ENCODE data around the gene ADGRL3. TPM values are rescaled to one million over a fixed set of nuclear protein-coding genes. Genes with fewer than 3 reads are reported as not detected.
"Not testable (repeated sequence)": the region's sequence is repeated elsewhere in the genome, so short reads cannot be mapped to it uniquely, and the experiment has no call there.

ADGRL3 gene
- total RNA-seq, 1 donor from 2014 or later, result 5.9 TPM

GRCh38 chr4:61934198-61934597 lies 734.1 kb downstream of the ADGRL3 start:
- no peak for DNase-seq (ENCODE audit: low spot score)

DNA sequence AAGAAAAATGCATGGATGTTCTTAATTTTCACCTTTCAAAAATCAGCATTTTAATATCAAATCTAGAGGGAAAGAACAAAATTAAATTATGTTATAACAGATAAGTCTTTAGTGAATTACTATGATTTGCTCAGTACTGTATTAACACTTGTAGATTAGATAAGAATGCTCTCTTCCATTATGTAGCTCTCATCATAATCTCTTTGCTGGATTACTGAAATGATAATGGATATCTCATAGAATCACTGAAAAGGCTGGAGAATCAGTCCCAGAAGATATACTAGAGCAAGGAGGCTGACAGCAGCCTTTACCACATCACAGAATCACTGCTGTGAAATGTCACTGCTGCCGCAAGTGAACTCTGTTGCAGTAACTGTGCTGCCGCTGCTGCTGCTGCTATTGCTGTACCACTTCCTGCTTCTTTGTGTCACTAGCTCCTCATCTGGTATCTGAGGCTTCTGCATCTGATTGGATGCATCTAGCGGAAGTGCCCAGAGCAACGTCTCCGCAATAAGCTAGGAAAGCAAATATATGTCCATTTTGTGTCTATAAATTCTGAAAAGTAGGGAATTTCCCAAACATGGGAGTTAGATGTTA lies 738.2 kb downstream of the ADGRL3 start:
- DNase-seq (ENCODE audit: low spot score), result no peak

- no peak for DNase-seq (ENCODE audit: low spot score)
Observed at GRCh38 chr4:61950625-61951024, 750.5 kb downstream of the ADGRL3 start.

GRCh38 chr4:61953386-61953785 lies 753.3 kb downstream of the ADGRL3 start:
- no peak for DNase-seq (ENCODE audit: low spot score)

DNA sequence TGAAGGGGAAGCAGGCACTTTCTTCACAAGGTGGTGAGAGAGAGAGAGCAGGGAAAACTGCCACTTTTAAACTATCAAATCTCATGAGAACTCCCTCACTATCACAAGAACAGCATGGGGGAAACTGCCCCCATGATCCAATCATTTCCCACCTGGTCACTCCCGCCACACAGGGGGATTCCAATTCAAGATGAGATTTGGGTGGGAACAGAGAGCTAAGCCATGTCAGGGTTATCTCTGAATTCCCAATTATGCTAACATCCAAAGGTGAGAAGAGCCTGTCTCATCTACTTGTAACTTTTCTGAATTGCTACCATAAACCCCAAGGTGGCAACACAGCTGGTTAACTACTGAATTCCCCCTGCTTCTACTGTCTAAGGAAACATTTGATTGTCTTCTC lies 758.5 kb downstream of the ADGRL3 start:
- no peak for DNase-seq (ENCODE audit: low spot score)

GRCh38 chr4:61959087-61959486 lies 759.0 kb downstream of the ADGRL3 start:
- no peak for DNase-seq (ENCODE audit: low spot score)

DNA sequence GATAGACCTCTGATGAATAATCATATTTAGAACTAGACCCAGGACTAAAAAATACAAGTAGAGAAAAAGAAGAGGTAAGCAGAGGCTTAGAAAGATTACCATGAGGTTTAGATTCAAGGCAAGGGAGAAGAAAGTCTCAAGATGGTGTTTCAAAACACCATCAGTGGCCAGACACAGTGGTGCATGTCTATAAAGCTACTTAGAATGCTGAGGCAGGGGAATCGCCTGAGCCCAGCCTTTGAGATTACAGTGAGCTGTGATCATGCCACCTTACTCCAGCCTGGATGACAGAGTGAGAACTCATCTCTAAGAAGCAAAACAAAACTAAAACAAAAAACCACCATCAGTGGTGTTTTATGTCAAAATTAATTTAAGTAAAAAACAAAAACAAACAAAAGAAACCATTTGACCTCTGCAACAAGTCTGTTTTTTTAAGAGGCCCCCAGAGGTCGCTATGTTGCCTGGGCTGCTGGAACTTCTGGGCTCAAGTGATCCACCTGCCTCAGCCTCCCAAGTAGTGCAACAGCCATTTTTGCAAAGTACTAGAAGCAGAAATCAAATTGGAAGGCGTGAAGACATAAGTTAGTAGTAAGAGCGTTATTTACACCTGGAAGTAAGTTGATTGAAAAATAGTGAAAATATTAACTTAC lies 784.3 kb downstream of the ADGRL3 start:
- no peak for DNase-seq (ENCODE audit: low spot score)

DNA sequence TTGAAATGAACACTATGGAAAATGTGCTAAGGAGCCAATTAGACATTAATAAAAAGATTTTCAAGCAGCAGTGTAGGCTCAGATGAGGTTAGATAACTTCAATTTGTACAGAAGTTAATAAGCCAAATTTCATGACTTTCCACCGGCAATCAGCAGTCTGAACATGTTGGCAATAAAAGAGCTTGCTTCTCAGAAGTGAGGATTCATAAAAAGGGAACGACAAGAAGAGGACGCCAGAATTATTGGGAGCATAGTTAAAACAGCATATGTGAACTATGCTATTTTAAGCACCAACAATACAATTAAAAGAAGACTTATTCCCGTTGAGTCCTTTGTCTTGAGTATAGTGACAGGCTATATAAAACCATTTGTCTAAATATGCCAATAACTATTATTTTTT lies 785.3 kb downstream of the ADGRL3 start:
- no peak for DNase-seq (ENCODE audit: low spot score)

DNA sequence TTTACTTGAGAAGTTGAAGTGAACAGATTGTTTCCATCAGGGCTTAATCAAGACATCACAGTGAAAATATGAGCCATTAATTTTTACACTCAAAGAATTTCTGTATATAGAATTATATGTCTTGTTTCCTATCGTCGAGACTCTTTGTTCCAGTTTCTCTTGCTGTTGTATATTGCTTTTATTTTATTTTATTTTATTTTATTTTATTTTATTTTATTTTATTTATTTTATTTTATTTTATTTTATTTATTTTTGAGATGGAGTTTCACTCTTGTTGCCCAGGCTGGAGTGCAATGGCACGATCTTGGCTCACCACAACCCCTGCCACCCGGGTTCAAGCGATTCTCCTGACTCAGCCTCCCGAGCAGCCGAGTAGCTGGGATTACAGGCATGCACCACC lies 786.8 kb downstream of the ADGRL3 start:
- not testable (repeated sequence) for DNase-seq (ENCODE audit: low spot score)

GRCh38 chr4:61992351-61992750 lies 792.2 kb downstream of the ADGRL3 start:
- DNase-seq (ENCODE audit: low spot score), result no peak

DNA sequence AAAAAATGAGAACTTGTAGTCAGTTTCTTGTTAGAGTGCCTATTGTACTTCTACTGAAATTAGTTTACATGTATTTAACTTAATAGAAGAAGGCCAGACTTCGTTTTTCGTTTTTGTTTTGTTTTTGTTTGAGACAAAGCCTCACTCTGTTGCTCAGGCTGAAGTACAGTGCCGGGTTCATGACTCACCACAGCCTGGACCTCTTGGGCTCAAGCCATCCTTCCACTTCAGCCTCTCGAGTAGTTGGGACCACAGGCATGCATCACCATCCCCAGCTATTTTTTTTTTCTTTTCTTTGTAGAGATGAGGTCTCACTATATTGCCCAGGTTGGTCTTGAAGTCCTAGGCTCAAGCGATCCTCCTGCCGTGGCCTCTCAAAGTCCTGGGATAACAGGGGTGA lies 793.9 kb downstream of the ADGRL3 start:
- DNase-seq (ENCODE audit: low spot score), result no peak

DNA sequence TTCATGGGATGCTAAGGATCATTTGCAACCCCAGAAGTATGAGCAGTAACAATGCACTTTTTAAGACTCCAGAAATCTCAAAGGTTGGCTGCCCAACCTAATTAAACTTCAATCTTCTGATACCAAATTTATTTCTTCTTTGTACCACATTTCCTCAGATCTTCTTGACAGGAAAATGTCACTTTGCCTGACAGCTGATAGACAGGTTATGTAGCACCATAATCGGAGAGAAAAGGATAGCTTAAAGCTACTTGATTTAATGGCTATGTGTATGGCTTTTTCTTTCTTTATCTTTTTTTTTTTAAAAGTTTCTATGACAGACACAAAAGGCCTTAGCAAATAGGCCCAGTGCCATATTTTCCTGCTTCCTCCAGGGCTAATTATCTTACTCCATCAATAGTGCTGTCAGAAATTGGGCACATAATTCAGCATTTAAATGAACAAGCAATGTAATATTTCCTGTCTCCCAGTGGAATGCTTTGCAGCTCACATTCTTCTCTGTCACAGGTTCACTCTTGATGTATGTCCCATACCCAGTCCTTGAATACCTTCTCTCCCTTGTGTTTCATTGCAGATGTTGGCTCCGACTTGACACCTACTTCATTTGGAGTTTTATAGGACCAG lies 795.7 kb downstream of the ADGRL3 start:
- no peak for DNase-seq (ENCODE audit: low spot score)

- no peak for DNase-seq (ENCODE audit: low spot score)
Observed at GRCh38 chr4:61996943-61997342, 796.8 kb downstream of the ADGRL3 start.

DNA sequence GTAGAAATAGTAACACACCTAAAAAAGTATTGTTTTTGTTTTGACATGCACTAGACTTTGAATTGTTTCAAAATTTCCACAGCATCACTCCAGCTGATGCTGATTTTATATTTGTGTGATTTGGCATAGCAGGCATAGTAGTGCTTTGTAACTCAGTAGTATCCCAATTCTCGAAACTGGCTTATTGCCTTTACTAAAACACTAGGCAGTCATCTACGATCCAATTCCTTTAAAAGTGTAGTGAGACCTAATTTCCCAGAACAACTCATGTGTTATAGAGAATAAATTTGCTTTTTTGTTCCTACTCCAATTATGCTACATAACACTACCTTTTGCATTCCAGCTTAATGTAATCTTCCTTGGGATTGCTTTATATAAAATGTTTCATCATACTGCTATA lies 797.7 kb downstream of the ADGRL3 start:
- no peak for DNase-seq (ENCODE audit: low spot score)

GRCh38 chr4:62003695-62004094 lies 803.6 kb downstream of the ADGRL3 start:
- DNase-seq (ENCODE audit: low spot score), result no peak

- no peak for DNase-seq (ENCODE audit: low spot score)
Observed at GRCh38 chr4:62004881-62005280, 804.8 kb downstream of the ADGRL3 start.

- DNase-seq (ENCODE audit: low spot score), result no peak
Observed at GRCh38 chr4:62006108-62006507, 806.0 kb downstream of the ADGRL3 start.

- DNase-seq (ENCODE audit: low spot score), result no peak
Observed at GRCh38 chr4:62015043-62015739, 815.1 kb downstream of the ADGRL3 start.

- no peak for DNase-seq (ENCODE audit: low spot score)
Observed at GRCh38 chr4:62018537-62018936, 818.4 kb downstream of the ADGRL3 start.

GRCh38 chr4:62023633-62024032 lies 823.5 kb downstream of the ADGRL3 start:
- DNase-seq (ENCODE audit: low spot score), result no peak

DNA sequence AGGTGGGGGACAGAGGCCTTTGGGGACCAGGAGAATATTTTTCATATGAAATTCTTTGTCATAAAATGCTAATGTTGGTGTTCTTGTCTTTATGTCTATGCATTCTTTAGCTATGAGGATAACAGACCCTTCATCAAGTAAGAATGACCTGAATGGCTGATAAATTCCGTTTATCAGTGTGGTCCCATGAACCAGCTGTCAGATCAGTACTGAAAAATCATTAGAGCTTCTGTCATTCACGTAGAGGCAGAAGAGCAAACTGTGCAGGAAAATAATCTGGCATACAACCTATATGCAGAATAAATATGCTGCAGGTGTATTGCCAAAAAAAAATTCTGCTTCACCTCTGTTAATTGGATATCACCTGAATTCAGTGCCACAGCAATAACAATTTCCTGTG lies 828.6 kb downstream of the ADGRL3 start:
- DNase-seq (ENCODE audit: low spot score), result no peak

GRCh38 chr4:62030958-62031357 lies 830.8 kb downstream of the ADGRL3 start:
- no peak for DNase-seq (ENCODE audit: low spot score)
